Liver (tissue), 9 donors: ENCODE measurements around the gene ITPK1. TPM values are rescaled to one million over a fixed set of nuclear protein-coding genes. Genes with fewer than 3 reads are reported as not detected.

Experiments
- DNase-seq: peaks from one replicate; pipeline ENCODE4 v3.0.0-alpha.2; 2017; ENCODE audit warnings: low spot score
- H3K27ac ChIP-seq, 2 donors: one replicate each; pipeline ENCODE4 v1.7.0; 2013; ENCODE audit warnings: inconsistent platforms in 2 of 2, low read length in 2 of 2, control low read depth in 1 of 2, low read depth in 1 of 2, mild to moderate bottlenecking in 1 of 2
- H3K27me3 ChIP-seq, 4 donors: one replicate each; pipeline versions ENCODE4 v1.6.1 to v1.7.0; 2013; ENCODE audit warnings: low read length in 3 of 4, inconsistent platforms in 1 of 4, mild to moderate bottlenecking in 1 of 4, moderate library complexity in 1 of 4; ENCODE audit not compliant: control insufficient read depth in 4 of 4, insufficient read depth in 4 of 4
- H3K36me3 ChIP-seq, 4 donors: one replicate each; pipeline versions ENCODE4 v1.6.1 to v1.7.0; 2013; ENCODE audit warnings: low read length in 3 of 4, mild to moderate bottlenecking in 3 of 4, low read depth in 1 of 4, moderate library complexity in 1 of 4; ENCODE audit not compliant: control insufficient read depth in 4 of 4, insufficient read depth in 3 of 4
- H3K4me1 ChIP-seq, 4 donors: one replicate each; pipeline versions ENCODE4 v1.6.1 to v1.7.0; 2013; ENCODE audit warnings: low read length in 3 of 4, mild to moderate bottlenecking in 3 of 4, moderate library complexity in 1 of 4; ENCODE audit not compliant: control insufficient read depth in 4 of 4, insufficient read depth in 4 of 4
- H3K4me3 ChIP-seq, 3 donors: one replicate each; pipeline versions ENCODE4 v1.6.1 to v1.7.0; 2013; ENCODE audit warnings: low read length in 3 of 3, control low read depth in 1 of 3, low read depth in 1 of 3, mild to moderate bottlenecking in 1 of 3
- H3K9ac ChIP-seq, 2 donors: one replicate each; pipeline ENCODE4 v1.7.0; 2013; ENCODE audit warnings: low read length in 2 of 2, mild to moderate bottlenecking in 2 of 2, moderate library complexity in 2 of 2, control low read depth in 1 of 2, low read depth in 1 of 2
- H3K9me3 ChIP-seq, 4 donors: one replicate each; pipeline versions ENCODE4 v1.6.1 to v1.7.0; 2013; ENCODE audit warnings: low read length in 3 of 4; ENCODE audit not compliant: control insufficient read depth in 4 of 4
- FOXA1 ChIP-seq: IDR thresholded peaks from 2 replicates; pipeline ENCODE4 v1.6.1; 2016; ENCODE audit warnings: antibody characterized with exemption
- GABPA ChIP-seq, 2 donors: IDR thresholded peaks in 1 of 2; conservative IDR thresholded peaks in 1 of 2; 2 replicates each; pipeline ENCODE4 v1.6.1; 2016; ENCODE audit warnings: antibody characterized with exemption in 2 of 2, mild to moderate bottlenecking in 1 of 2, moderate library complexity in 1 of 2
- HNF4A ChIP-seq, 2 donors: conservative IDR thresholded peaks; 2 replicates each; pipeline ENCODE4 v1.6.1; 2016; ENCODE audit warnings: antibody characterized with exemption in 2 of 2, mild to moderate bottlenecking in 2 of 2
- HNF4G ChIP-seq: IDR thresholded peaks from 2 replicates; pipeline ENCODE4 v1.6.1; 2016; ENCODE audit warnings: antibody characterized with exemption
- NR2F2 ChIP-seq: IDR thresholded peaks from 2 replicates; pipeline ENCODE4 v1.6.1; 2016; ENCODE audit warnings: antibody characterized with exemption
- RAD21 ChIP-seq, 2 donors: IDR thresholded peaks; 2 replicates each; pipeline ENCODE4 v1.6.1; 2016; ENCODE audit warnings: antibody characterized with exemption in 2 of 2, mild to moderate bottlenecking in 2 of 2
- RXRA ChIP-seq, 2 donors: IDR thresholded peaks; 2 replicates each; pipeline ENCODE4 v1.6.1; 2017 to 2018; ENCODE audit warnings: antibody characterized with exemption in 2 of 2, mild to moderate bottlenecking in 1 of 2
- SP1 ChIP-seq: IDR thresholded peaks from 2 replicates; pipeline ENCODE4 v1.6.1; 2018; ENCODE audit warnings: antibody characterized with exemption, mild to moderate bottlenecking
- TAF1 ChIP-seq: conservative IDR thresholded peaks from 2 replicates; pipeline ENCODE4 v1.6.1; 2016; ENCODE audit warnings: antibody characterized with exemption, mild to moderate bottlenecking
- WGBS: extraction: QIAGEN DNeasy Blood & Tissue Kit; methylation state at CpG from one replicate; pipeline ENCODE4 v1.1.7; 2013; 5-methylcytosine and 5-hydroxymethylcytosine counted together
- polyA plus RNA-seq, 2 donors: library from polyadenylated mRNA; stranded (reverse) in 1 of 2; unstranded in 1 of 2; fragments of 200-250 nt in 1 of 2; fragments of >200 nt in 1 of 2; fragmentation: Nextera tagmentation in 1 of 2; extraction: Ambion mirVana in 1 of 2; gene quantifications; one replicate each; pipeline versions ENCODE4 v1.2.1 to v1.2.3, GENCODE V29; 2013 to 2015
- total RNA-seq, 2 donors: library from RNA; depleted of rRNA; stranded (reverse); fragments of >200 nt; gene quantifications; one replicate each; pipeline ENCODE4 v1.2.3, GENCODE V29; 2014
- TF ChIP-seq, protein P1 (sequence below): IDR thresholded peaks from 2 replicates; pipeline ENCODE4 v1.6.1; 2016; ENCODE audit warnings: antibody characterized with exemption
- TF ChIP-seq, protein P2 (sequence below): IDR thresholded peaks from 2 replicates; pipeline ENCODE4 v1.6.1; 2016; ENCODE audit warnings: antibody characterized with exemption
- donor health status: healthy.
- donor health status: healthy.
- donor health status: healthy.
- donor health status: healthy.
- donor health status: healthy.

ITPK1 gene
- total and polyA plus RNA-seq, 4 donors = 9.0 to 41.2 (median 20.4) TPM

DNA sequence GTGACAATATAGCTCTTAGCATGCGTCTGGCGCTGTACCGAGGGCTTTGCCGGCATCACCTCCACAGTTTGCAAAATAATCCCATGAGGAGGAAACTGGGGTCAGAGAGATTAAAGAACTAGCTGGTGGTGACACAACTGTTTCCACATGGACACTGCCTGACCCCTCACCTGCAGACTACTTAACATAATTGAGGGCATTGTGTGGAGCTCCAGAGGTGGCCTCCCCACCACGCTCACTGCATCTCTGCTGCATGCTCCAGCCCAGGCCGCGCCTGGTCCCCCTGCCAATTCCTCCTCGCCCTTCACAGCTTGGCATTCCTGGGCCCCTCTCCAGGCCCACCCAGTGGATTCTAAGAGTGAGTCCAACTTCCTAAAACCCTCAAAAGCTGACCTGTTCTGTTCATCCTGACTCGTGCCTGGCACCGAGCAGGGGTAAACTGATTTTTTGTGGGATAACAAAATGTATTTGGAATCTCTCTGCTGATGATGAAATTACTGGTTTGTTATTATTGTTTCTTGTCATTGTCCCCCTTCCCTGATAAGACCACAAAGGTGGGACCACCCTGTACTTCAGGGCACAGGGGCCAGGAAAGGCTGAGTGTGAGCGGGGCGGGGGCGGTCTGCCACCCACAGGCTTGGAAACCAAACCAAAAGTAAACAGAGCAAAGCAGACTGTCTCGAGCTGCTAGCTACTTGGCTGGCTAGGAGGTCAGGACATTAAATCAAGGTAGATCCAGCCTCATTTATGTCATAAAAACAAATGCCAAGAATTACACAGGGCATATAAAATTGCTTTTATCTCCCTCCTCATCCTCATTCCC is 152.2 kb downstream of the ITPK1 start (continued):
- TF ChIP-seq, protein P1, sequence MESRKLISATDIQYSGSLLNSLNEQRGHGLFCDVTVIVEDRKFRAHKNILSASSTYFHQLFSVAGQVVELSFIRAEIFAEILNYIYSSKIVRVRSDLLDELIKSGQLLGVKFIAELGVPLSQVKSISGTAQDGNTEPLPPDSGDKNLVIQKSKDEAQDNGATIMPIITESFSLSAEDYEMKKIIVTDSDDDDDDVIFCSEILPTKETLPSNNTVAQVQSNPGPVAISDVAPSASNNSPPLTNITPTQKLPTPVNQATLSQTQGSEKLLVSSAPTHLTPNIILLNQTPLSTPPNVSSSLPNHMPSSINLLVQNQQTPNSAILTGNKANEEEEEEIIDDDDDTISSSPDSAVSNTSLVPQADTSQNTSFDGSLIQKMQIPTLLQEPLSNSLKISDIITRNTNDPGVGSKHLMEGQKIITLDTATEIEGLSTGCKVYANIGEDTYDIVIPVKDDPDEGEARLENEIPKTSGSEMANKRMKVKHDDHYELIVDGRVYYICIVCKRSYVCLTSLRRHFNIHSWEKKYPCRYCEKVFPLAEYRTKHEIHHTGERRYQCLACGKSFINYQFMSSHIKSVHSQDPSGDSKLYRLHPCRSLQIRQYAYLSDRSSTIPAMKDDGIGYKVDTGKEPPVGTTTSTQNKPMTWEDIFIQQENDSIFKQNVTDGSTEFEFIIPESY = no peak
- TF ChIP-seq, protein P2, sequence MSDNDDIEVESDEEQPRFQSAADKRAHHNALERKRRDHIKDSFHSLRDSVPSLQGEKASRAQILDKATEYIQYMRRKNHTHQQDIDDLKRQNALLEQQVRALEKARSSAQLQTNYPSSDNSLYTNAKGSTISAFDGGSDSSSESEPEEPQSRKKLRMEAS = no peak
- TF ChIP-seq GABPA (IDR thresholded peaks at IDR 0.05 in 1 of 2, conservative IDR thresholded peaks at IDR 0.05 in 1 of 2) = no peak
- TF ChIP-seq TAF1 = no peak
- no peak for TF ChIP-seq RAD21 (IDR thresholded peaks at IDR 0.05)

DNA sequence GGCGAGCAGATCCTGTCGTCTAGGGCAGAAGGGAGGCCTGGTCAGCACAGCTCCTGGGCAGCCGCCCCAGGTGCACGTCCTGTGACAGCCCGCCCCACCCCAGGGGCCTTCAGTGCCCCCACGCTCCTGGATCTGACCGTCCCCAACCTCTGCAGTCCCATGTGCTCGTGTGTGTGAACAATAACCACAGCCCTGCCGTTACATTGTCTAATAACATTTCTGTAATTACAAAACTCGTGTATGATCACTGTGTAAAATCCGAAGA is 153.0 kb downstream of the ITPK1 start:
- no peak overlapping the region for H3K9ac ChIP-seq
- H3K4me3 ChIP-seq = no peak overlapping the region
- DNase-seq = no peak
- no peak overlapping the region for H3K27ac ChIP-seq
- H3K27me3 ChIP-seq = no peaks in the 10 kb centered on the region
- H3K36me3 ChIP-seq = peaks cover 0 to 24% (median 3%) of the 10 kb centered on the region in 4 donors
- WGBS = 96% methylated on average over 11 of the region's 11 CpGs
- no peaks in the 10 kb centered on the region for H3K9me3 ChIP-seq
- no peak for TF ChIP-seq GABPA (IDR thresholded peaks at IDR 0.05 in 1 of 2, conservative IDR thresholded peaks at IDR 0.05 in 1 of 2)
- TF ChIP-seq RAD21 (IDR thresholded peaks at IDR 0.05) = no peak
- no peak for TF ChIP-seq RXRA (IDR thresholded peaks at IDR 0.05)
- TF ChIP-seq SP1 = no peak
- no peak for TF ChIP-seq NR2F2
- TF ChIP-seq HNF4G = no peak
- no peak for TF ChIP-seq FOXA1
- TF ChIP-seq, protein P1 = no peak
- no peak for TF ChIP-seq HNF4A (conservative IDR thresholded peaks at IDR 0.05)
- peaks cover 13 to 25% (median 22%) of the 10 kb centered on the region in 4 donors for H3K4me1 ChIP-seq

DNA sequence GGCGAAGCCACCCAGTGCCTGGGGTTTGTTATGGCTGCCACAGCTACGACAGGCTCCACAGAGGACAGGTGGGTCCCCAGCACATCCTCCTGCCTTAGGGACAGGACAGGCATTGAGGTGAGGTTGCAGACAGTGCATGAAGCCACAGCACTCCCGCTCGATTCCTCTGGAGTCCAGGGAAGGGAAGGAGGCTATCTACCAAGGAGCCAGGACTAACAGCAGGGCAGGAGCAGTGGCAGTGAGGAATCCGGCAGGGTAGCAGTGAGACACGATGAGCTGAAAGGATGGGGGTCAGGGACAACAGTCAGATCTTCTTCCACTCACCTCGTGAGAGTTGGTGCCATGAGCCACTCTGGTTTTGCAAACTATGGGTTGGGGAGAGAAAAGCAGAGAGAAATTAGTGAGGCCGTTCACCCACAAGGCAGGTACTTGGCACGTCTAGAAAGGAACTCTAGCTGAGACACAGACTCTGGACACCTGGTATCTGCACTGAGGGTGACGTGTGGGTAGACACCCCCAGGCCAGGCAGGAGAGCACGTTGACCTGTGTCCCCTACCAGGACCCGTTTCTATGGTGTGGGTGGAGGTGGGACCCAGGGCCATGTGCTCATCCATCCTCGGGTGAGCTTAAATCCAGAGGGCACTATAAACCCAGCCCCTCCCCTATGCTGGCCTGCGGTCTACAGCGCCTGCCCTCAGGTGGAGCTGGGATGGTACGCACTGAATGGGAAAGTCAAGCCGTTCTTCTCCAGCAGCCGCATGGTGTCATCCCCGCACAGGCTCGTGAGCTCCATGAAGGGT is 153.5 kb downstream of the ITPK1 start:
- no peak for DNase-seq
- Histone ChIP-seq H3K36me3 (peaks cover 0 to 29% (median 3%) of the 10 kb centered on the region in 4 donors), H3K9me3 (no peaks in the 10 kb centered on the region), H3K27me3 (no peaks in the 10 kb centered on the region), H3K27ac (no peak overlapping the region), H3K4me3 (no peak overlapping the region), H3K9ac (no peak overlapping the region), H3K4me1 (peaks cover 13 to 25% (median 22%) of the 10 kb centered on the region in 4 donors)
- TF ChIP-seq TAF1 = no peak
- WGBS = 94% methylated on average over 20 of the region's 20 CpGs
